Body of pancreas (tissue), 4 donors: Measurements from ENCODE around the gene TMUB1.

Experiments used
- CTCF ChIP-seq, 7 experiments: fragments of 450-650 bp in 4 of 7; fragments of 200-600 bp in 3 of 7; sonication (generic) in 3 of 7; IDR thresholded peaks; one replicate each; pipeline ENCODE4 v1.5.1; 2016 to 2019; ENCODE audit warnings: antibody characterized with exemption in 7 of 7
- POLR2A ChIP-seq, 3 donors: fragments of 450-650 bp; IDR thresholded peaks; one replicate each; pipeline ENCODE4 v1.6.1; 2016; ENCODE audit warnings: antibody characterized with exemption in 3 of 3, mild to moderate bottlenecking in 2 of 3

- TF ChIP-seq CTCF (IDR thresholded peaks at IDR 0.05) = no peak
- TF ChIP-seq POLR2A (IDR thresholded peaks at IDR 0.05) = no peak
Measured at GRCh38 chr7:151095828-151096475, 12.7 kb upstream of the TMUB1 start.
